Neural crest cell (in vitro differentiated cells): ENCODE measurements around the gene FASN. TPM values are rescaled to one million over a fixed set of nuclear protein-coding genes. Genes with fewer than 3 reads are reported as not detected.
A peak's percentile ranks its signal among the peaks of the same experiment; 100 is the strongest.

Experiments
- DNase-seq: peaks from one replicate; pipeline ENCODE4 v3.0.0; 2021; ENCODE audit warnings: low read depth, mixed read lengths, low spot score
- H3K27ac Mint-ChIP-seq: one replicate; pipeline ENCODE4 v1.8.0; 2021; ENCODE audit warnings: mild to moderate bottlenecking, mixed read lengths; ENCODE audit not compliant: unreplicated experiment
- H3K27me3 Mint-ChIP-seq: 2 replicates; pipeline ENCODE4 v1.8.0; 2021; ENCODE audit warnings: low read depth, mild to moderate bottlenecking, mixed read lengths
- H3K36me3 Mint-ChIP-seq: 2 replicates; pipeline ENCODE4 v1.8.0; 2021; ENCODE audit warnings: low read depth, mild to moderate bottlenecking, mixed read lengths
- H3K4me1 Mint-ChIP-seq: 2 replicates; pipeline ENCODE4 v1.8.0; 2021; ENCODE audit warnings: mixed read lengths
- H3K4me3 Mint-ChIP-seq: one replicate; pipeline ENCODE4 v1.8.0; 2021; ENCODE audit warnings: mild to moderate bottlenecking, mixed read lengths
- H3K9me3 Mint-ChIP-seq: 2 replicates; pipeline ENCODE4 v1.8.0; 2021; ENCODE audit warnings: mixed read lengths
- CTCF ChIP-seq: fragments of 200-600 bp; sonication (generic); conservative IDR thresholded peaks from 2 replicates; pipeline ENCODE4 v1.5.0; 2021; ENCODE audit warnings: antibody characterized with exemption, mild to moderate bottlenecking
- total RNA-seq: library from RNA; stranded (reverse); gene quantifications from 2 replicates; pipeline ENCODE4 v1.2.1, GENCODE V29; 2021

FASN gene
- total RNA-seq, 1 donor from 2014 or later, result 839 TPM

GRCh38 chr17:82107341-82107860, 9.4 kb upstream of the FASN start:
- peak; percentile 26 for TF ChIP-seq CTCF
- peaks cover 3% of the 10 kb centered on the region for H3K36me3 Mint-ChIP-seq
- no peaks in the 10 kb centered on the region for H3K9me3 Mint-ChIP-seq
- no peak overlapping the region for H3K4me3 Mint-ChIP-seq
- H3K4me1 Mint-ChIP-seq, result peaks cover 51% of the 10 kb centered on the region
- no peak overlapping the region for H3K27ac Mint-ChIP-seq
- peaks cover 7% of the 10 kb centered on the region for H3K27me3 Mint-ChIP-seq
- no peak for DNase-seq

DNA sequence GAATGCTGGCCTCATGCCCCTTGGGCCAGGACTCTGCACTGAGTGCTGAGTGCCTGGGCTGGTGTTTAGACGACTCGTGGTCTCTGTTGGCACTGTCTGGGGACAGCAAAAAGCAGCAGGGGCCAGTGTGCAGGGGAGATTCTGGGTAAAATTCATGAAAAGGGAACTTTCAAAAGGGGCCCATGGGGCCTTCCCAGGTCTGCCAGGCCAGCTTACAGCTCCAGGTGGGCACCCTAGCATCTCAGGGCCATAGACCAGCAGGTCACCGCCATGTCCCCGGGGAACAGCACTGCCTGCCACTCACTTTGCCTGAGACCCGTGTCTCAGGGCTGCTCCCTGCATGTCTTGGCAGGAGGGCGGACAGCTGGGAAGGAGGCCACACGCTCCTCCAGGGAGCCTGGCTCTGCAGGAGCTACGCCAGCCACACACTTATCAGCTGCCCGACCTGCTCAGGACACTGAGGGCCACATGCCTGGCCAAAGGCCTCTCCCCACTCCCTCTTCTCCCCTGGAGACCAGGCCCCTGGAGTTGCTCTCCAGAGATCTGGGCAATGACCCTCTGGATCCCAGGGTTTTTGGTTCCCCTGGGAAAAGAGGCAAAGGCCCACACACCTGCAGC, 8.8 kb upstream of the FASN start:
- Mint-ChIP-seq H3K4me1 (peaks cover 54% of the 10 kb centered on the region), H3K4me3 (peak overlapping the region; percentile 64), H3K9me3 (no peaks in the 10 kb centered on the region), H3K36me3 (peaks cover 3% of the 10 kb centered on the region), H3K27ac (peak overlapping the region; percentile 84), H3K27me3 (peaks cover 7% of the 10 kb centered on the region)
- DNase-seq, result no peak
- TF ChIP-seq CTCF, result no peak

- Mint-ChIP-seq H3K36me3 (peaks cover 3% of the 10 kb centered on the region), H3K4me1 (peaks cover 54% of the 10 kb centered on the region), H3K4me3 (peak overlapping the region; percentile 64), H3K9me3 (no peaks in the 10 kb centered on the region), H3K27me3 (peaks cover 7% of the 10 kb centered on the region), H3K27ac (peak overlapping the region; percentile 84)
- DNase-seq, result peak; percentile 51
- TF ChIP-seq CTCF, result peak; percentile 56
These were observed 8.0 kb upstream of the FASN start for GRCh38 chr17:82105882-82106687.

DNA sequence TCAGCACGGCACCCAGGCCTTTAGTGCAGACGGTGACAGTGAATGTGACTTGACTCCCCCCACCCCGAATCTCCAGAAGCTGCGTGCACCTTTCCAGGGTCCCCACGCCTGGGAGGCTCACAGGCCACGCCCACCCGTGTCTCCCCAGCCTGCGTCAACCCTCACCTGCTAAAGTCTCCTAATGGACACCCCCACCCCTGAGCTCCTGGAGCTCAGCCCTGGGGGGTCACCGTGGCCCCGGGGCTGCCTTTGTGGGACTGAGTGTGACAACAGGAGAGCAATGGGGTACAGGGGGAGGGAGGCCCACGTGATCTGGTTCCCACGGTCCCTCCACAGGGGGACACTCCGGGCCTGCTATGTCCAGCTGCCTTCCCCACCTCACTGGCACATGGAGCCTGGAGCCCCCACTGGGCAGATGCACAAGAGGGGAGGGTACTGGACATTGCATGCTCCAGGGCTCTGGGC, 7.4 kb upstream of the FASN start:
- TF ChIP-seq CTCF, result no peak
- DNase-seq, result no peak
- Mint-ChIP-seq H3K27me3 (peaks cover 7% of the 10 kb centered on the region), H3K36me3 (peaks cover 3% of the 10 kb centered on the region), H3K9me3 (no peaks in the 10 kb centered on the region), H3K4me3 (peak overlapping the region; percentile 67), H3K27ac (no peak overlapping the region), H3K4me1 (peaks cover 54% of the 10 kb centered on the region)

GRCh38 chr17:82104797-82105416, 6.9 kb upstream of the FASN start:
- peaks cover 3% of the 10 kb centered on the region for H3K36me3 Mint-ChIP-seq
- no peaks in the 10 kb centered on the region for H3K9me3 Mint-ChIP-seq
- peaks cover 7% of the 10 kb centered on the region for H3K27me3 Mint-ChIP-seq
- TF ChIP-seq CTCF, result no peak
- H3K27ac Mint-ChIP-seq, result peak overlapping the region; percentile 6
- peak overlapping the region; percentile 67 for H3K4me3 Mint-ChIP-seq
- H3K4me1 Mint-ChIP-seq, result peaks cover 58% of the 10 kb centered on the region
- no peak for DNase-seq
